OCI-LY7 (cell line): Measurements from ENCODE around the gene CFAP73.

ENCODE experiments used
- CTCF ChIP-seq: fragments of 200-600 bp; sonication (generic); conservative IDR thresholded peaks from 2 replicates; pipeline ENCODE4 v1.5.1; 2014; ENCODE audit warnings: mild to moderate bottlenecking, antibody characterized with exemption, low read length, moderate library complexity, mixed read lengths
- EZH2phosphoT487 ChIP-seq: fragments of 200-600 bp; sonication (generic); IDR thresholded peaks from 2 replicates; pipeline ENCODE4 v1.6.1; 2018; ENCODE audit warnings: low read depth, borderline replicate concordance, mild to moderate bottlenecking, mixed run types, antibody characterized with exemption, low read length, moderate library complexity, mixed read lengths

DNA sequence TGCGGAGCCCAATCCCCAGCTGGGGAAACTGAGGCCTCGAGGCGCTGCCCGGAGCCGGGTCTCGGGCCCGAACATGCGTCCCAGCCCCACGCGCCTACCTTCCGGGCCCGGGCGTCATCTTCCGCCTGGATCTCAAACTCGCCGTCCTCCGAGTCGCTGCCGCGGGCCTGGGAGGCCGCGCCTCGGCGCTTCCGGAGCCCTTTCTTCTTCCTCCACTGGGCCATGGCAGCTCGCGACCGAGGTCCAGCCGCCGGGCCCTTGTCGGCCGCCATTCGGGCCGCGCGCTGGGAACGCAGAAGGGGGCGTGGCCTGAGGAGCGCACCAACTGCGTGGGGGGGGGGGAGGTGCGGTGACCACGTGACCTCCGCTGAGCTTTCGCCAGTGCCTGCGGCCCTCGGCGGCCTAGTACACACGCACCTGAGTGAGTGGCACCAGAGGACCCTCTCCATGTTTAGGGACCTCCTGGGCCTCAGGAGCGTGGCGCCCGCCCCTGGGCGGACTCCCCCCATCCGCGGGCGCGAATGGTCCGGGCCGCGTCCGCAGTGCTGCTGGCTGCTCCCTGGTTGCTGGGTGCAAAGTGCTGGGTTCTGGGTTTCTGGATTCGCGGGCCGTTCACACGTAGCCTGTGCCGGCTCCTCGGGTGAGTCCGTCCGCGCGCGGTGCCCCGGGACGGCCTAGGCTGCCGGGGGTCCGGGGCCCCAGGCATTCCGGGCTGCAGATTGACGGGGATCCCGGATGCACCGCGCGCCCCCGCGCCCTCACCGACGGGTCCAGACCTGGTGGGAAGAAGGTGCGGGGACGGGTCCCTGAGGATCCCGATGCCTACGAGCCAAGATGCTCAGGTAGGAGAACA lies 35.9 kb downstream of the CFAP73 start, which contains the start of the genes DDX54 and RITA1:
- no peak for TF ChIP-seq CTCF
- TF ChIP-seq EZH2phosphoT487 = no peak
